Gastroesophageal sphincter (tissue), 4 donors: Measurements from ENCODE around the gene AP2B1. TPM values are rescaled to one million over a fixed set of nuclear protein-coding genes. Genes with fewer than 3 reads are reported as not detected.

Source experiments
- ATAC-seq: fragments of 150-250 bp; one replicate; pipeline ENCODE4 v1.9.1; 2016; ENCODE audit warnings: mild to moderate bottlenecking, moderate library complexity
- H3K27ac ChIP-seq, 4 donors: fragments of 200-600 bp; sonication (generic) in 3 of 4; 1 replicate in 3 of 4; 2 replicates in 1 of 4; pipeline ENCODE4 v1.5.1; 2016 to 2019
- H3K27me3 ChIP-seq: fragments of 200-600 bp; sonication (generic); one replicate; pipeline ENCODE4 v1.5.1; 2019
- H3K36me3 ChIP-seq, 2 donors: fragments of 200-600 bp; sonication (generic); one replicate each; pipeline ENCODE4 v1.5.1; 2019; ENCODE audit warnings: control low read depth in 1 of 2
- H3K4me1 ChIP-seq, 3 donors: fragments of 200-600 bp; sonication (generic); 1 replicate in 2 of 3; 2 replicates in 1 of 3; pipeline ENCODE4 v1.5.1; 2016 to 2019; ENCODE audit warnings: control low read depth in 2 of 3
- H3K4me3 ChIP-seq, 2 donors: fragments of 200-600 bp; sonication (generic); one replicate each; pipeline ENCODE4 v1.5.1; 2019; ENCODE audit warnings: mild to moderate bottlenecking in 1 of 2, moderate library complexity in 1 of 2
- H3K9me3 ChIP-seq, 3 donors: fragments of 200-600 bp; sonication (generic); one replicate each; pipeline ENCODE4 v1.5.1; 2017 to 2019; ENCODE audit warnings: control low read depth in 2 of 3
- EP300 ChIP-seq: sonication (generic); formaldehyde crosslinking; IDR thresholded peaks from one replicate; pipeline ENCODE4 v1.6.1; 2017; ENCODE audit warnings: antibody characterized with exemption, mild to moderate bottlenecking
- POLR2A ChIP-seq, 2 donors: fragments of 450-650 bp; IDR thresholded peaks; one replicate each; pipeline ENCODE4 v1.6.1; 2017; ENCODE audit warnings: antibody characterized with exemption in 2 of 2, mild to moderate bottlenecking in 2 of 2, moderate library complexity in 1 of 2
- POLR2AphosphoS5 ChIP-seq: sonication (generic); formaldehyde crosslinking; IDR thresholded peaks from one replicate; pipeline ENCODE4 v1.6.1; 2017; ENCODE audit warnings: antibody characterized with exemption
- WGBS, 2 donors: methylation state at CpG; one replicate each; pipeline ENCODE4 v1.1.5; 2018; ENCODE audit warnings: low coverage in 1 of 2; 5-methylcytosine and 5-hydroxymethylcytosine counted together
- total RNA-seq, 4 donors: library from RNA; depleted of rRNA; stranded (reverse); fragments of >200 nt; gene quantifications; one replicate each; pipeline ENCODE4 v1.1.0, GENCODE V29; 2016
- TF ChIP-seq, protein P1 (sequence below), 4 experiments: fragments of 200-600 bp in 2 of 4; fragments of 450-650 bp in 2 of 4; sonication (generic) in 1 of 4; IDR thresholded peaks; one replicate each; pipeline ENCODE4 v1.5.1; 2017 to 2019; ENCODE audit warnings: antibody characterized with exemption in 4 of 4, mild to moderate bottlenecking in 2 of 4, moderate library complexity in 2 of 4

Gene AP2B1
- total RNA-seq, 4 donors from 2014 or later, result 104 to 383 (median 185) TPM

- Histone ChIP-seq H3K4me1 (peaks cover 2 to 26% (median 11%) of the 10 kb centered on the region in 3 donors), H3K36me3 (no peaks in the 10 kb centered on the region), H3K27me3 (no peaks in the 10 kb centered on the region), H3K4me3 (no peak overlapping the region), H3K27ac (no peak overlapping the region), H3K9me3 (no peaks in the 10 kb centered on the region)
- no peak for ATAC-seq
- WGBS, 2 donors, result 50 to 89% methylated on average over 1 to 6 of the region's 7 CpGs
- TF ChIP-seq POLR2A (IDR thresholded peaks at IDR 0.05) (no peak), EP300 (no peak)
Measured at GRCh38 chr17:35734396-35734795, 147.3 kb downstream of the AP2B1 start.

DNA sequence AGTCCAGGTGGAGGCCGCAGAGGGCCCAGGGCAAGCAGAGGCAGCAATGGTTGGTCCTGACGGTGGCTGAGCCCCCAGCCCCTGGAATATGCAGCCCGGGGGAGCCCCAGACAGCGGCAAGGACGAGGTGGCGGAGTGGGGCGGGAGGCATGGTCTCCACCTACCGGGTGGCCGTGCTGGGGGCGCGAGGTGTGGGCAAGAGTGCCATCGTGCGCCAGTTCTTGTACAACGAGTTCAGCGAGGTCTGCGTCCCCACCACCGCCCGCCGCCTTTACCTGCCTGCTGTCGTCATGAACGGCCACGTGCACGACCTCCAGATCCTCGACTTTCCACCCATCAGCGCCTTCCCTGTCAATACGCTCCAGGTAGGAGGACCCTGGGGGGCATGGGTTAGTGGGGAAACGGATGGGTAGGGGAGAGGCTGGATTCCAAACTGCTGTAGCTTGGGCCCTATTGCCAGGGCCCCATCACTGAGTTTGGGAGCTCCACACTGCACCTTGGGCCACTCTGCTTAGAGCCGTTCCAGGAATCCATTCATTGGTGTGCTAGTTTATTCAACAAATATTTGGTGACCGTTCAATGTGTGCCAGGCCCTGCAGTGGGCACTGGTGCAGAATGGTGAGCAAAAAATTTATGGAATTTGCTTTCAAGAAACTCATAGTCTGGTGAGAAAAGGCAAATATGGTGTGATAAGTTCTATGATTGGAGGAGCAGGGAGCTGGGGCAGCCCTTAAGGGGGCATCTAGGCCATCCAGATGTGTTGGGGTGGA lies 148.1 kb downstream of the AP2B1 start:
- Histone ChIP-seq H3K9me3 (no peaks in the 10 kb centered on the region), H3K4me1 (peaks cover 2 to 26% (median 11%) of the 10 kb centered on the region in 3 donors), H3K36me3 (no peaks in the 10 kb centered on the region), H3K4me3 (no peak overlapping the region), H3K27me3 (peaks cover 5% of the 10 kb centered on the region), H3K27ac (no peak overlapping the region)
- ATAC-seq, result no peak
- WGBS, 2 donors, result 74 to 85% methylated on average over 3 to 5 of the region's 29 CpGs
- TF ChIP-seq POLR2AphosphoS5, result no peak
- TF ChIP-seq, protein P1, sequence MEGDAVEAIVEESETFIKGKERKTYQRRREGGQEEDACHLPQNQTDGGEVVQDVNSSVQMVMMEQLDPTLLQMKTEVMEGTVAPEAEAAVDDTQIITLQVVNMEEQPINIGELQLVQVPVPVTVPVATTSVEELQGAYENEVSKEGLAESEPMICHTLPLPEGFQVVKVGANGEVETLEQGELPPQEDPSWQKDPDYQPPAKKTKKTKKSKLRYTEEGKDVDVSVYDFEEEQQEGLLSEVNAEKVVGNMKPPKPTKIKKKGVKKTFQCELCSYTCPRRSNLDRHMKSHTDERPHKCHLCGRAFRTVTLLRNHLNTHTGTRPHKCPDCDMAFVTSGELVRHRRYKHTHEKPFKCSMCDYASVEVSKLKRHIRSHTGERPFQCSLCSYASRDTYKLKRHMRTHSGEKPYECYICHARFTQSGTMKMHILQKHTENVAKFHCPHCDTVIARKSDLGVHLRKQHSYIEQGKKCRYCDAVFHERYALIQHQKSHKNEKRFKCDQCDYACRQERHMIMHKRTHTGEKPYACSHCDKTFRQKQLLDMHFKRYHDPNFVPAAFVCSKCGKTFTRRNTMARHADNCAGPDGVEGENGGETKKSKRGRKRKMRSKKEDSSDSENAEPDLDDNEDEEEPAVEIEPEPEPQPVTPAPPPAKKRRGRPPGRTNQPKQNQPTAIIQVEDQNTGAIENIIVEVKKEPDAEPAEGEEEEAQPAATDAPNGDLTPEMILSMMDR (IDR thresholded peaks at IDR 0.05), result no peak
- TF ChIP-seq EP300, result no peak
- TF ChIP-seq POLR2A (IDR thresholded peaks at IDR 0.05), result no peak

DNA sequence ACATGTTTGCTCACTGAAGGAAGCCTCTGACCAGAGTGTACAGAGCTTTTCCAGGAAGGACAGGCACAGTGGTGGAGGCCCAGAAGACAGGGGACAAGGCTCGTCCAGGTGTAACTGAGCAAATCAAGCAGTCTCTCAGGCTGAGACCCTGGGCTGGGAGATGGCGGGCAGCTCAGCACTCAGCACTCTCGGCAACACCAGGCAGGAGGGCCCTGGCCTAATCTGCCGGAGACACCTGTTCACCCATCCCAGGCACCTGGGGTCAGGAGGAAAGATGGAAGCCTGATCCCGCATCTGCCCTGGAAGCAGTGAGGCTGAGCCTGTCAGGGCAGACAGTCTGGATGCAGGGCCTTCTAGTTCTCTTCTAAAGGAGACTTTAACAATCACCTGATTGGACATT lies 149.1 kb downstream of the AP2B1 start:
- Histone ChIP-seq H3K27ac (no peak overlapping the region), H3K9me3 (no peaks in the 10 kb centered on the region), H3K27me3 (peaks cover 15% of the 10 kb centered on the region), H3K4me1 (peaks cover under 1 to 22% (median 8%) of the 10 kb centered on the region in 3 donors), H3K36me3 (no peaks in the 10 kb centered on the region), H3K4me3 (no peak overlapping the region)
- no peak for ATAC-seq
- TF ChIP-seq, protein P1 (IDR thresholded peaks at IDR 0.05), result no peak
- TF ChIP-seq POLR2A (IDR thresholded peaks at IDR 0.05) (no peak), EP300 (no peak), POLR2AphosphoS5 (no peak)
- WGBS, 2 donors, result 72 to 100% methylated on average over 1 to 2 of the region's 5 CpGs

DNA sequence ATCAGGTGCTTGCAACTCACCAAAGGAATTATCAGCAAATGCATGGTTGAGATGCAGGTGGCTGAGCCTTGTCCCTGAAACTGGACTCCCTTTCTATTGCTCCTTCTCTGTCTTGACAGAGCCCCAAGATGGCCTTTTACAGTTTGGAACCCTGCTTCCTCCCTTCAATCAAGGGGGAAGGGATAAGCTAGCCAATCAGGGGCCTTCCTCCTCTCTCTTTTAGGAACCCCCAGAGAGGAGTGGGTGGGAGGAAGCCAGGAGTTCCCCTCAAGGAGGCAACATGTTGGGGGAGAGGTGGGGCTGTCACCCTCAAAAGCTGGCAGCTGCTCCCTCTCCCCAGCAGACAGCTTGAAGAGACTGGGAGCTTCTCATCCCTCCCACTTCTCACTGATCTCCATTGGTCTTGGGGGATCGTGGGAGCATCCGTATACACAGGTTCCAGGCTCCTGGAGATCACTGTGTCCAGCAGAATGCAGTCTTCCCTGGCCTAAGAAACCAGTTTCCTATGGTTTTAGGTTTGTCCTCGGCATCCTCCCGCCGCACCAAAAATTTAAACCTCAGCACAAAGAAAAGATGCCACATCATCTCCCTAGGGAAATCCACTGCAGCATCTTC lies 151.5 kb downstream of the AP2B1 start:
- H3K4me1 ChIP-seq, result peaks cover 0 to 13% (median 6%) of the 10 kb centered on the region in 3 donors
- TF ChIP-seq POLR2AphosphoS5, result no peak
- TF ChIP-seq EP300, result no peak
- TF ChIP-seq, protein P1 (IDR thresholded peaks at IDR 0.05), result no peak
- no peak for TF ChIP-seq POLR2A (IDR thresholded peaks at IDR 0.05)
- no peak for ATAC-seq
- H3K4me3 ChIP-seq, result no peak overlapping the region
- H3K27ac ChIP-seq, result no peak overlapping the region
- H3K27me3 ChIP-seq, result peaks cover 39% of the 10 kb centered on the region
- WGBS, 2 donors, result 45 to 88% methylated on average over 2 to 4 of the region's 5 CpGs
- no peaks in the 10 kb centered on the region for H3K36me3 ChIP-seq
- no peaks in the 10 kb centered on the region for H3K9me3 ChIP-seq

- Histone ChIP-seq H3K4me3 (no peak overlapping the region), H3K27ac (no peak overlapping the region), H3K9me3 (no peaks in the 10 kb centered on the region), H3K27me3 (peaks cover 55% of the 10 kb centered on the region), H3K36me3 (no peaks in the 10 kb centered on the region), H3K4me1 (peaks cover 0 to 13% (median 6%) of the 10 kb centered on the region in 3 donors)
- WGBS, 2 donors, result 90% methylated on average over 2 of the region's 7 CpGs; no CpG with 5 or more reads in 1 of the 2 donors
- TF ChIP-seq POLR2A (IDR thresholded peaks at IDR 0.05) (no peak), POLR2AphosphoS5 (no peak)
- ATAC-seq, result no peak
Measured at GRCh38 chr17:35740216-35740615, 153.1 kb downstream of the AP2B1 start.
